ENCODE results near the gene SPATA31C2. TPM values are rescaled to one million over a fixed set of nuclear protein-coding genes. Genes with fewer than 3 reads are reported as not detected.
A peak's percentile ranks its signal among the peaks of the same experiment; 100 is the strongest.
"Not testable (repeated sequence)": the region's sequence is repeated elsewhere in the genome, so short reads cannot be mapped to it uniquely, and the experiment has no call there.

Gene SPATA31C2
- total RNA-seq, 1 donor from 2014 or later: not detected

DNA sequence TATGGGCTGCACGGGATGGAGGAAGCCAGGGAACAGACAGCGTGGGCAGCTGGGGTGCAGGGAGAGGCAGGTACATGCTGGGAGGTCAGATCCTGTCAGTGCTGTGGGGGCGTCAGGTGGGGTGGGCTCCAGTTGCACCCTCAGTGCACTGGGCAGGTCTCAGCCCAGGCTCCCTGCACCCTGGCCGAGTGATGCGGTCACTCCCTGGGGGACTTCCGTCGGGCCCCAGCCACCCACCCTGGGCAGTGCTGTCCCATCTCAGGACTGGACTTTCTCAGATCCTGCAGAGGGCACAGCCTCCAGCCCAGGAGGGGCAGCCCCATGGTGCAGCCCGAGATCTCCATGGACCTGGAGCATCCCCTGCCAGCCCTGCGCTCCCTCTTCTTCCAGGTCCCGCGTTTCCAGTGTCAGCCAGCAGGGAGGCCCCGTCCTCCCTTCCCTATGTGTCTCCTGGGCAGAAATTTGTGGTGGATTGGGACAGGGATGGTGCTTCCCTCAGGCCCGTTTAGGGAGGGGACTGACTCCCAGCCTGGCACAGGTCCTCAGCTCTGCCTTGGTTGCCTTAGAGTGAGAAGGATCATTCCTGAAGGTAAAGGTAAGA, 10.5 kb downstream of the SPATA31C2 start:
- not testable (repeated sequence) for DNase-seq (ENCODE audit: low read depth)

DNA sequence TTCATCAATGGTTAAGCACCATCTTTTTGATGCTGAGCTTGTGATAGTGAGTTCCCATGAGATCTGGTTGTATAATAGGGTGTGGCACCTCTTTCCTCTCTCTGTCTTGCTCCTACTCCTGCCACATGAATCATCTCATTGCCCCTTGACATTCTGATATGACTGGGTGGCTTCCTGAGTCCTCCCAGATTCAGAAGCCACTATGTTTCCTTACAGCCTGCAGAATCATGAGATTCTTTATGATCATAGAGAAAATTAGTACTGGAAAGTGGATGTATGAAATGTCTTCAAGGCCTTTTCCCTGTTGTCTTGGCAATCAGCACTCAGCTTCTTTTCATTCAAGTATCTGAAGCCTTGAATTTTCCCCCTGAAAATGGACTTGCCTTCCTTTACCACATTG, 14.9 kb downstream of the SPATA31C2 start:
- DNase-seq (ENCODE audit: low read depth): not testable (repeated sequence)

DNA sequence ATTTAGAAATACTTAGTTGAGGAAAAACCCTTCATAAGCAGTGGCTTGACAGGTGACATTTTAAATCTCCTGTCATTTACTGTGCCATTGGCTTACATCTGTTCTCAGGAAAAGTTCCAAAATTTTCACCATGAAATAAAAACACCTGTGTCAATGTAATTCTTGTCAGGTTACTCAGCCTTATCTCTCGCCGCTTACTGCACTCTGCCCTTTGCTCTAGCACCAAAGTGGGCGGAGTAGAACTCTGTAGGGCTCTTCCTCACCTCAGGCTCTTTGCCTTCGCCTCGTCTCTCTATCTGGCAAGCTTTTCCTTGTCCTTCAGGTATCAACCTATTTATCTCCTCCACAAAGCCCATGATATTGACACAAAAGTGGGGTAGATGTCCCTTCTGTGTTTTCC, 20.2 kb downstream of the SPATA31C2 start:
- DNase-seq (ENCODE audit: low read depth): not testable (repeated sequence)

DNA sequence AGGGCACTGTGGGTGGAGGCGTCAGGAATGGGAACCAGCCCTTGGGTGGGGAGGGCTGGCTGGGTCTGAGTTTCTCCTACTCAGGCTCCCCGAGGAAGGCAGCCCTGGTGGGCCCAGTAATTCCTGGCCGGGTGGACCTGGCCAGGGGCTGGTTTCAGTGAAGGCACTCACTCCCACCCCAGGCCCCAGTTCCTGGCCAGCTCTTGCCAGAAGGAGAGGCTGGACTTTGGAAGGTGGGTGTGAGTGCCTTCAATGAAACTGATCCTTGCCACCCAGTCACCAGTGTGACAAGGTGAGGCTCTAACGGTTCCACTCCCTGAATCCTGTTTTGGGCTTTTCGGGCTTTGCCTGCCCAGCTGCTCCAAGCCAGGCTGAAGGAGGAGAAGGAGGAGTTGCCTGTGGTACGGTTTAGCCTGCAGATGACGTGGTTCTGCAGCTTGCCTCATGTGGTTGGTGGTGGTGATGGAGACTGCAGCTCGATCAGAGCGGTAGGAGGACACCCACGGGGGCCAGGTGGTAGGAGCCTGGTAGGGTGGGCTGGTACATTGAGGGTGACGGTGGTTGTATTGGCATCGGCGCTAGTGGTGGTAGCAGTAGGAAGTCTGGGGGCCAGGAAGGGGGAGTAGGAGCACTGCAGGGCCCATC, 23.2 kb downstream of the SPATA31C2 start:
- DNase-seq (ENCODE audit: low read depth): not testable (repeated sequence)

DNA sequence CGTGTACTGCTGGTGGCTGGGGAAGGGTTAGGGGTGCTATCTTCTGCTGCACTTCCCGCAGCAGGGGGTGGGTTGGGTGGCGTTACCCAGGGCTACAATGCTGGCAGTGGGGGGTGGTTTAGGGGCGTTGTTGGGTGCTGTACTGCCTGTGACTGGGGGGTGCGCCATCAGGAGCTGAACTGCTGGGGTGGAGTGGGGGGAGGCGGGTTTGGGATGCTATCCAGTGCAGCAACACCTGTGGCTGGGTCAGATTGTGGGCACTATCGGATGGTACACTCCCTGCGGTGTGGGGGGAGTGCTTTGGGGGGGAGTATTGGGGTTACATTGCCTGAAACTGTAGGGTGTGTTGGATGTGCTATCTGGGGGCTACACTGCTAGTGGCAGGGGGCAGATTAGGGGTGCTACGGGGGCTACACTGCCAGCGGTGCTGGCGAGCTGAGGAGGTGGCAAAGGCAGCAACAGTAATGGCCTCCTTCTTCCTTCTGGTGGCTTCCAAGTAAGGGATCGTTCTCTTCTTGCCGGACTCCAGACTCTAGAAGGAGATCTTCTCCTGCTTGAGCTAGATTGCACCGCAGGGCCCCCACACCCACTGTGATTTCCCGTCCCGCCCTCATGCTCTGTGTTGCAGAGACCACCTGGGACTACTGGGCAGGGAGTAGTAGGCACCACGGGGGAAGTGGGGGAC, 23.9 kb downstream of the SPATA31C2 start:
- DNase-seq (ENCODE audit: low read depth): not testable (repeated sequence)

DNA sequence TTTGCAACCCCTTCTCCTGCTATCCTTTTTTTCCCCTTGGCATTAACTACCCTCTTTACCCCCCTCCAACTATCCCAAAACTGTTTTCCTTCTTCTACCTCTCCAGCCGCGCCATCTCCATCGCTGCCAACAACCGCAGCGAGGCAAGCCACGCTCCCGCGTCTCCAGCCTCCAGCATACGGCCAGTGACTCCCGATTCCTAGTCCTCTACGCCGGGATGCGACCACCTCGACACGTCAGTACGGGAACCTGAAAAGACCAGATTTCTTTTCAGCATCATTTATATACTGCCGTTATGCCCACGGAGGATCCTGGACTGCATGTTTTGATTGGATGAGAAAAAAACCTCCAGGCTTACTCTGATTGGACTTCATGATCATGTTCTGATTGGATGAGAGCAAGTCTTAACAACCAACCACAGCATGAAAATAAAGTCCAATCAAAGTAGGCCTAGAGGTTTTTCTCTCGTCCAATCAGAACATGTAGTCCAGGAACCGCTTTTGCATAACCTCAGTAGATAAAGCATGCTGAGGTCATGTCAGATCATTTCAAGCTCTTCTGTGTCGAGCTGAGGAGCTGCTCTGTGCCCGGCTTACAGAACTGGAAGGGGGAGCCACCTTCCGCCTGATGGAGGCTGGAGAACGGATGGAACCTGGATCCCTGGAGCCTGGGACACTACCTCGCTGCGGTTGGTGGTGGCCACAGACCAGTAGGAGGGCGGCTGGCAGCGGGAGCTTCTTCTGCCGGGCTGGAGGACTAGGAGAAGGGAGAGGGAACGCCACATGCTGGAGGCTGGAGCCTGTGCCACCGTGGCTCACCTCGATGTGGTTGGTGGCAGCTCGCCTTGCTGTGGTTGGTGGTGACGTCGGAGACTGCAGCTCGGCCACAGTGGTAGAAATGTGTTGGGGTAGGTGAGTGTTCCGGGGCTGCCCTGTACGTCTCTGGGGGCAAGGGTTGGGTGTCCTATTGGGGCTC, 24.8 kb downstream of the SPATA31C2 start:
- not testable (repeated sequence) for DNase-seq (ENCODE audit: low read depth)

DNA sequence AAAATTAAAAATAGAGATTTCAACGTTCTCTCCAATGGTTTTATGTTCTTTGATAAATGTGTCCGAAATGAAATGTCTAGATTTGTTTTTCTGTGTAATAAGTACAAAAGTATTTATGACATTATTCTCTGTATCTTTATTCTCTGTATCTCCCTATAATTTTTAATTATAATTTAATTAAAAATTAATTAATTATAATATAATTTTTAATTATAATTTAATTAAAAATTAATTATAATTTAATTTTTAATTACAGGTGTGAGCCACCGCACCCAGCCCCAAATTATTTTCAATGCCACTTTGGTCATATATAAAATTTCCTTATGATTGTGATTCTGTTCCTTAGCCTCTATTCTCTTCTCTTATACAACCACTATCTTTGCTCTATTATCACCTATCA, 28.2 kb downstream of the SPATA31C2 start:
- DNase-seq (ENCODE audit: low read depth): no peak

DNA sequence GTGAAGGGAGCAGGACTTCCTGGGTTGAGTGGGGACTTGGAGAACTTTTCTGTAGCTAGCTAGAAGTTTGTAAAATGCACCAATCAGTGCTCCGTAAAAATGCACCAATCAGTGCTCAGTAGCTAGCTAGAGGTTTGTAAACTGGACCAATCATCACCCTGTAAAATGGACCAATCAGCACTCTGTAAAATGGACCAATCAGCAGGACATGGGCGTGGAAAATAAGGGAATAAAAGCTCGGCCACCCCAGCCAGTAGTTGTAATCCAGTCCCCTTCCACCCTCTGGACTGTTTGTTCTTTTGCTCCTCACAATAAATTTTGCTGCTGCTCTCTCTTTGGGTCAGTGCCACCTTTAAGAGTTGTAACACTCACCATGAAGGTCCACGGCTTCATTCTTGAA, 29.5 kb downstream of the SPATA31C2 start:
- no peak for DNase-seq (ENCODE audit: low read depth)

DNA sequence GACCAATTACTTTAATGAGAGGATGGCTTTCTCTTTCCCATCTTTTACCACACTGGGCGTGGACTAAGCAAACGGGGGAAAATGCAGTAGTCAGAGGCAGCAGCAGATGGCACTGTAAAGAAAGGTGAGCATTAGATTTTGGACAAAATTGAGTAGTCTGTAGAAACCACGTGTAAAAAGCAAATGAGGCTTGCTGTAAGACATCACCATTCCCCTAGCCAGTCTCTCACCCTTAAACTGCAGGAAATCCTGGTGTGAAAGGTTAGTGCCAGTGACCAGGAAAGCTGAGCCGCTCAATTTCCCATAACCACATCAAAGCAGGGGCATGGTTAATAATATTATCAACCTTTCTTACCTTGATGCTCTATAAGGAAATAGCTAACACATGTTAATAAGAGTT, 31.8 kb downstream of the SPATA31C2 start:
- DNase-seq (ENCODE audit: low read depth): peak; percentile 24

DNA sequence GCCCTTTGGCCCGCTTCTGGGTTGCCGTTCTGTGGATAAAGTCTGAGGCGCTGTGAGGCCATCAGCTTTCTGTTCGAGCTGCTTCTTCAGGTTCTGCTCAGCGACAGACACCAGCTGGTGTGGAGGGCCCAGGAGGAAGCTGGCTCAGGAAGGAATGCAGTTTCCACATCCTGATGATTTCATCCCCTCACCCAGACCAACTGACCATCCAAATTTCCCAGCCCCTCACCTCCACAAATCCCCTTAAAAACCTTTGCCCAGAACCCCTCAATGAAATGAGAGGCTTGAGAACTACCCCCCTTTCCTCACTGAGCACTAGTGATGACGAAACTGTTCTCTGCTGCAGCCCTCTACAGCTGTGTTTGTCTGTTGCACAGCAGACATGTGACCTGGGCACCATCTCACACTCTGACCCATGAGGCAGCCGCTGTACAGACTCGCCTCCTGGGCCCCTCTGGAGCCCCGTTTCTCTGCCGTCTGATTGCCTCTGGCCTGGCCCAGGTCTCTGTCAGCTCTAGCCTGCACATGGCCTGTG, 45.4 kb downstream of the SPATA31C2 start:
- DNase-seq (ENCODE audit: low read depth): peak; percentile 43

DNA sequence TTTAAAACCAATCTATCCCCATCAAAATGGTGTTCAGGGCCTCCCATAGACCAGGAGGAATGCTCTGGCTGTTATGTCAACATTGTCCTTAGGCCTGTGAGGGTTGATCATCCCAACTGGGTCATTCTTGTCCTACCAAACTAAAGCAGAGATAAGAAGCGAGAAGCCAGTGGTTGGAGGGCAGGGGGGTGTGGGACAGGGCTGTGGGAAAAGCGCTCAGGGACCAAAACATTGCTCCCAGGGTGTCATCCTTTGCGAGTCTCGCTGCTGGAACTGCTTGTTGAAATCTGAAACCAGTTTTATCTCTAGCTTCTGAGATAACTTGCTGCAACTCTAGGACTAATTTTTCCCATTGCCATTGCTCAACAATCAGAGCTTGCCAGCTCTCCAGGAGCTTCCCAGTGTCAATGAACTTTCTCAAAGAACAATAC, 48.1 kb downstream of the SPATA31C2 start:
- no peak for DNase-seq (ENCODE audit: low read depth)

DNA sequence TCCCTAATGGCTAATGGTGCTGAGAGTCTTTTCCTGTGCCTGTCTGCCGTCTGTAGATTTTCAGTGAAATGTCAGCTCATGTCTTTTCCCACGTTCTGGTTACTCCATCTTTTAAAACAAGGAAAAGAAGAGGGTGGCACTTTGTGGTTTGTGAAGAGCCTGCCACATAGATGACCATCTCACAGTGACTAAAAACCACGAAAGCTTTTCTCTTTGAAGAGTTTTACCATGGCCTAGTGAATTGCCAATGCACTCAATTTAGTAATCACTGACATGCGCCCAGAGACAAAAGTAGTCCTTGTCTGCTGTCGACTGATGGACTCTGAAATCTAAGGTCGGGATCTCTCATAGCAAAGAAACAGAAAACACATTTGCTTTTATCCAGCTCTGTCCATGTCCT, 50.4 kb downstream of the SPATA31C2 start:
- peak; percentile 20 for DNase-seq (ENCODE audit: low read depth)

DNA sequence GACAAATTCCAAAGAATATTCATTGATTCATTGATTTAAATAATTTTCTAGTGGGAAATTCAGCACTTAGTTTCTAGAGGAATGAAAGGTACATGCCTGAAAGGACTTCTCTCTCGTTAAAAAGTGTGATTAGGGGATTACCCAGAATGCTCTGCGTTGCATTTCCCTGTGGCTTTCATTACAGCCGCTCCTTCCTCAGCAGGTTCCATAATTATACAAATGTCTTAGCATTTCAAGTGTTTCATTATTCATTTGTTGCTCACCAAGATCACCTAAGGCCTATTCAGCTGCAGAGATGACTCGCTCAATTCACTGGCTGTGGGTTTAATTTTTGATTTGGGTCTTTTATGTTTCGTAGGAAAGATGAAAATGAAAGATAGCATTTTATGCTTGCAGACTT, 52.8 kb downstream of the SPATA31C2 start:
- no peak for DNase-seq (ENCODE audit: low read depth)

DNA sequence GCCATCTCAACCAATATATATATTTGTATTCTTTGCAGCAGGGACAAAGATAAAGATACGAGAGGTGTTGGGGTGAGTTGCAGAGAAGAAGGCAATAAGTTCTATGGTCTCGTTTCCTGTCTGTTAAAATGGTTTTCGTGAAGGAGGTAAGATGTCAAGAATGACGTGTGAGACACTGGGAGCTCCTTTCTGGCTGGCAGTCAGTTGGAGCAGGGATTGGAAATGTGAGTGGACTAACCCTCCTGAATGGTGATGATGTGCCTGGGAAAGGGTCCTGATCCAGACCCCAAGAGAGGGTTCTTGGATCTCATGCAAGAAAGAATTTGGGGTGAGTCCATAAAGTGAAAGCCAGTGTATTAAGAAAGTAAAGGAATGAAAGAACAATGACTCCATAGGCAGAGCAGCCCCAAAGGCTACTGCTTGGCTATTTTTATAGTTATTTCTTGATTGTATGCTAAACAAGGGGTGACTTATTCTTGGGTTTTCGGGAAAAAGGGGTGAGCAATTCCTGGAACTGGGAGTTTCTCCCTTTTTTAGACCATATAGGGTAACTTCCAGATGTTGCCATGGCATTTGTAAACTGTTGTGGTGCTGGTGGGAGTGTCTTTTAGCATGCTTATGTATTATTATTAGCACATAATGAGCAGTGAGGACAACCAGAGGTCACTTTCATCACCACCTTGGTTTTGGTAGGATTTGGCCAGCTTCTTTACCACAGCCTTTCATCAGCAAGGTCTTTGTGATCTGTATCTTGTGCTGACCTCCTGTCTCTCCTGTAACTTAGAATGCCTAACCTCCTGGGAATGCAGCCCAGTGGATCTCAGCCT, 53.7 kb downstream of the SPATA31C2 start:
- DNase-seq (ENCODE audit: low read depth): no peak

Other genes starting within 250 kb of the SPATA31C2 start
- not detected in 2 replicates for gene SPATA31C1, start 220.5 kb downstream of the SPATA31C2 start, total RNA-seq
- gene CDK20, start 163.9 kb downstream of the SPATA31C2 start, total RNA-seq: 7.9 and 10.2 TPM in 2 replicates
- 63.2 and 67.2 TPM in 2 replicates for gene SPIN1, start 250.0 kb upstream of the SPATA31C2 start, total RNA-seq